NCI-H2227 (cell line): ENCODE data around the gene KCNIP2.

ENCODE experiments used
- DNase-seq: peaks from one replicate; lab custom pipeline; 2025; ENCODE audit not compliant: unreplicated experiment; lab: John Stamatoyannopoulos, UW

KCNIP2 gene

DNA sequence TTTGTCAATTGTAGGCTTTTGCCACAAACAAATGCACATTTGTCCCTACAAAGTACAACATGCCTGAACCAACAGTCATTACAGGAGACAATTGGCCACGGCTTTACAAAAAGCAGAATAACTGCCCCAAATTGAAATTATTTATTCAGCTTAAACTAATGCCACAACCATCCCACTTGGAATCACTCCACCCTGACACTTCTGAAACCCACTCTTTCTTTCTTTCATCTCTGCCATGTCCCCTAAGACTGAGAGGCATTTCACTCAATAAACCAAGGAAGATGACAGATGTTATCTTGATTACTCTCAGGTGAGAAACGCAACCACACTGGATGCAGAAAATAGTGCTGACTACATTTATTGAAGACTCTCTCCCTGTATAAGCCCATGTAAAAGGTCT, 57.8 kb downstream of the KCNIP2 start:
- DNase-seq: no peak

GRCh38 chr10:101784558-101784957, 59.0 kb downstream of the KCNIP2 start:
- no peak for DNase-seq

DNA sequence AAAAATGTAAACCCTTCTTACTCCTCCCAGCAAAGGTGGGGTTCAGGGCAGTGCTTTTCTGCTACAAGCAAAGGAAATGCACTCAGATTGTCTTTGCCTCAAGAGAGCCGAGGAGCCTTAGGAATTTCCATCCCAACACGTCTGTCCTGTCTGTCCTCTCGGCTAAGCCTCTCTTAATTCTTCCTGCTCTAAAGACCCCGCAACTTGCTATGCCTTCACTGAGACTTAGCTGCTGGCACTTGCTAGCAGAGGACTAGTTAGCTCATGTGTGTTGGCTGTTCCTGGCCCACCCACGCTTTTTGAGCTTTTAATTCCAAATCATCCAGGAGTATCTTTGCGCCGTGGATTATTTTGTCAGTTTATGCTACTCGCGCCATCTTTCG, 59.9 kb downstream of the KCNIP2 start:
- DNase-seq: no peak

DNA sequence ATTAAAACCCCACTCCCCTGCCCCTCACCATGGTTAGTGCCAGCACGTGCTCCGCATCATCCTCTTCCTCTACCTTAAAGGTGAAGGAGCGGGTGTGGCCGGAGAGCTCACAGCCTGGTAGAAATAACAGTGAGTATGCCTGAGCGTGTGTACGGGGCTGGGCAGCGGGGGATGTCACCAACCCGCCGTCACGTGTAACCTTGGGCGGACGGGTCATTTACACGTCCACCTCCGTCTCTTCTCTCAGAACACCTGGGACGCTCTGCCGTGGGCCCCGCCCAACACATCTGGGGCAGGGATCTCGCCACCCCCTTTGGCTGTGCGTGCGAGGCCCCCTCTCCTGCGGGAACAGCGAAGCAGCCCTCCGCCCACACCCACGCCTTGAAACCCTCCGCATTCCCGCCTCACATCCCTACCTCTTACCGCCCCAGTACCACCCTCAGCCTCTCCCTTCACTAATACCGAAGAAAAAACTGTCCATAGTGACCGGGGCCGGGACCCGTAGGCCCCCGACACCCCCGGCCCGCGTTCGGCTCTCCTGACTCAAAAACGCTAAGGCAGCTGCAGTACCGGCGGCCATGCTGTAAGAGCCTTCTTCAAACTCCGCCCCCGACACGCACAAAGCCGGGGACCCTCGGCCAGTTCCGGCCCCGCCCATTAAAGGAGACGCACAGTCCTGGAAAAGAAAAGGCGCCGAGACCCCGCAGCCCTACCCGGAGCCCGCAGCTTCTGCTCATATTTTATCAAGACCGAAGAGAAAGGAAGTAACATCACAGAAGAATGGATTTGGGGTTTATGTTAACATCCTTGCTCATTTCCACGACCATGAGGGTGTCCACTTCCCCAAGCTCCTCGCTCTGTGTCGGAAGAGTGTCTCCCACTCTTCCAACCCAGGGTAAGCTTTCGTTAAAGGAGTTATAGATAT, 60.5 kb downstream of the KCNIP2 start, which contains the start of gene NPM3:
Gene NPM3, minus strand, starts transcription at position 636 of the 925 bp plus-strand sequence. Its CDS starts 56 bp downstream, at position 580.
- DNase-seq: peak; percentile 88

DNA sequence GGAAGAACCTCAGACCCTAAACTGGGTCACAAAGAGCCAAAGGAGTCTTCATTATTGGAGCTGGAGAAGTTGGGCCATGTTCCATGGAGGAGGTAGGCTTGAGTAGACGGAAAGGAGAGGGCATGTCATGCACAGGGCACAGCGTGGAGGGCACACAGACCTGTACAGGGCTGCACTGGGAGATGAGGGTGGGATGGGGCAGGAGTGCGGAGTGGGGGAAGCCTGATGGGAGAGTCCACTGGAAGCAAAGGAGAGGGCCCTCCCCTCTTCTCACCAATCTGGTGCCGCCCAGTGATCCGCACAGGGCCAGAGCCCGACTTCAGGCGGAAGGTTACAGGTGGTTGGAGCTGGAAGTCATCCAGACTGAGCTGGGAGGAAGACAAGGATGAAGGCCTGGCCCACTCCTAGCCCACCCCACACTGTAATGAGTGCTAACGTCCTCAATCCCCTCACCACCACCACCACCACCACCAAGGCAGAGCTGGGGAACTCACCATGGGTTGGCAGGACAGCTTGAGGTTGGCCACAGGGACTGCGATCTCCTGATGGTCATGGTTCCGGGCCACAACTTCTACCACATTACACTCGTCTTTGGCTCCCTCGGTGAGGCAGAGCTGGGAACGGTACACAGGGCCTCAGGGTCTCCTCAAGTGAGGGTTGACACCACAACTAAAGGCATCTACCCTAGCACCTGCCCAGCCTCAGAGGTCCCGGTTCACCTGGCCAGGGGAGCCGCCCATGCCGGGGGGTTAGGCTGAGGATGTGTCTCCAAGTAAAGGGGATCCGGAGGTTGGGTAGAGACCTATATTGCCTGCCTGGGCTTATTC, 61.4 kb downstream of the KCNIP2 start:
- no peak for DNase-seq

GRCh38 chr10:101781655-101781983, 62.0 kb downstream of the KCNIP2 start:
- no peak for DNase-seq

DNA sequence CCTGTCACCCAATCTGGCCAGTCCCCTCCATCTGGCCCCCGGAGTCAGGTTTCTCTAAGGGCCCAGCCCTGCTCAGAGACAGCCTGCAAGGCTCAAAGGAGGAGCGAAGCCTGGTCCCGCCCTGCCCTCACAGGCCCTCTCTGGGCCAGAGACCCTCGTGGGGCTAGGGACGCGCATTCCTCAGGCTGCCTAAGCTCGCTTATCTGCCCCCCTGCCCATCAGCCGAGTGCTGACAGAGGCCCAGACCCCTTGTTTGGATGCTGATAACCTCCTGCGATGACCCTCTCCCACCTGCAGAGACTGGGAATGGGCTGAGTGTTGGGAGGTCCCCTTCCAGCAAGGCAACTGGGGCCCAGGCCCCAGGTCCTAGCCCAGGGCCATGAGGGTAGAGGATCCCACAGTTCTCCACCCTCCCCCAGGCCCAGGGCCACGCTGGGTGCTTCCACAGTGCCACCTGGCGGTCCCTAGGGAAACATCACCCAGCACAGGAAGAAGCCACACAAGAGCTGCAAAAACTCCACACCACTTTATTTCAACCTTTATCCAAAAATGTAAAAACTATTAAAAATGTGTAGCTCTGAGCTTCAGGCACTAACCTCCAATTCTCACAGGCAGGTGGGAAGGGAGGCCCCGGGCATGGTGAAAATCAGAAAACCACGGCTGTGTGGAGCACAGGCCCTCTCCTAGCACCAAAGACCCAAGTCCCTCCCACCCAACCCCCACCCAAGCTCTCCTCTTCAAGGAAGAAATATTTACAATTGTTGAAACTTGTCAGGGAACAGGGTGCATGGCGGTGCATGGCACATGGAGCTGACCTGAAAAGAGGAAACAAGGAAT, 62.6 kb downstream of the KCNIP2 start:
- peak; percentile 42 for DNase-seq

GRCh38 chr10:101780187-101780817, 63.3 kb downstream of the KCNIP2 start:
- DNase-seq: no peak

GRCh38 chr10:101779544-101780186, 63.9 kb downstream of the KCNIP2 start:
- peak; percentile 73 for DNase-seq

DNA sequence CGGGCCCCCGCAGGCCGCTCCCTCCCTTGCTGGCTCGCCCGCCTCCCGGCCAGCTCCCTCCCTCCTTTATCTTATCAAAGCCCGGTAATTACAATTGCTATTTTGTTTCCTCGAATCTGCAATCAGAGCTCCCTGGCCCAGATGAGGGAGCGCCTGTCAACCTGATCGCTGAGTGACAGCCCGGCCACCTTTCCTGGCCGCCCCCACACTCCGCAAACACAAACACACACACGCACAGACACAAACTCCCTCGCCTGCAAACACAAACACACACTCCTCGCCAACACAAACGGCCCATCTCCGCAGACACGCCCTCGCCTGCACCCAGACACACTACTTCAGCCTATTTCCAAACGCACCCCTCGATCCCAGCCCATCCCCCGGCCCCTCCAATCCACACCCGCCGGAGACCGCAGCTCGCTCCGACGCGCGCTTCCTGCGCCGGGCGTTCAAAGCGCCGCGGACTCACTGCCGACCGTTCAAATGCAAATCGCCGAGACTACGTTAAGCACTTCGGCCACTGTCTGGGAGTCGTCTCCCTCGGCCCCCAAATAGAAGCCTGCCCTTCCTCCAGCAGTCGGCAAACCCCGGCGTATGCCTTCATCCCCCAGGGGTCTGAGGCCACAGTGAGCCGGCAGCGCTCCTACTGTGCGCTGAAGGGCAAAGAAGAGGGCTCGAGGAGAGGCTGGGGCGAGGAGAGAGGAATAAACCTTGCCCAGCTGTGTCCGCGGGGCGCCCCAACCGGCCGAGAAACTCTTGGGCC, 64.6 kb downstream of the KCNIP2 start:
- peak; percentile 56 for DNase-seq

DNA sequence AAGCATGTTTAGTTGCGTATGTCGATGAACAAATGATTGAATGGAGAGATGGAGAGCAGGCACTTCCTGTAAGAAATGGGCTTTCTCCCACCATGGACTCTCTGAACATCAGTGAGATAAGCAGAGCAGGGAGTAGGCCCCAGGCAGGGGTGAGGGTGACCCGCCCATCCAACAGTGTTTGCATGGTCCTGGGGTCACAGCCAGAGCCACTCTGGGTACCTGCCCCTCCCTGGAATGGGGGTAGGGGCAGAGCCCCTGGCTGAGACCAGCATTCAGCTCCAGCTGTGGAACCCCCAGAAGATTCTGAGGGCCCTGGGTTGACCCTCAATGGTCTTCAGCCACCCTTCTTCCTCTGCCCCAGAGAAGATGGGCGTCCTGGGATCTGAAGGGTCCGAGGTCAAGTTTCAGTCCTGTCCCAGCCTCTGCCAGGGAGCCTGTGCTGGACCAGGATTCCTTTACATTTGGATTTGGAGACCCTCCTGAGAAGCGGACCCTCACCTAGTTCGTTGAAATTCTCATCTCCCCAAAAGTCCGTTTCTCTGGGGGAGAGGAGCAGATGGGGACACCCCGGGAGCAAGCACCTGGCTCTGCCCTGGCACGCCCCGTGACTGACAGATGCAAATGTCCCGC, 65.3 kb downstream of the KCNIP2 start:
- no peak for DNase-seq

GRCh38 chr10:101777619-101778145, 65.9 kb downstream of the KCNIP2 start:
- DNase-seq: no peak

- no peak for DNase-seq
These were observed 67.3 kb downstream of the KCNIP2 start for GRCh38 chr10:101776161-101776817.
